SK-N-SH treated with all-trans-retinoic acid at 6 μM for 48 hours (cell line): ENCODE results near the gene CPT2.

Experiments
- ATAC-seq: fragments of 200-7000 bp; cut with Tn5 transposase; 3 replicates; pipeline ENCODE4 v1.9.1; 2020; ENCODE audit warnings: mild to moderate bottlenecking, moderate library complexity
- ARNTL ChIP-seq: fragments of 450-650 bp; formaldehyde crosslinking; IDR thresholded peaks from 2 replicates; pipeline ENCODE4 v1.5.0; 2020; ENCODE audit warnings: low read depth, mild to moderate bottlenecking, moderate library complexity, borderline replicate concordance
- BACH2 ChIP-seq: fragments of 250-450 bp; sonication (Bioruptor Pico); IDR thresholded peaks from 2 replicates; pipeline ENCODE4 v1.9.0; 2021; ENCODE audit warnings: mild to moderate bottlenecking, borderline replicate concordance
- CSDC2 ChIP-seq: fragments of 250-450 bp; sonication (Bioruptor Pico); IDR thresholded peaks from 2 replicates; pipeline ENCODE4 v1.5.0; 2020; ENCODE audit warnings: mild to moderate bottlenecking, moderate library complexity
- ESRRG ChIP-seq: fragments of 250-450 bp; sonication (Bioruptor Pico); IDR thresholded peaks from 2 replicates; pipeline ENCODE4 v1.6.1; 2021; ENCODE audit warnings: mild to moderate bottlenecking
- GLIS3 ChIP-seq: fragments of 250-450 bp; sonication (Bioruptor Pico); IDR thresholded peaks from 2 replicates; pipeline ENCODE4 v1.5.0; 2020; ENCODE audit warnings: mild to moderate bottlenecking, moderate library complexity
- ISL1 ChIP-seq: fragments of 250-450 bp; sonication (Bioruptor Pico); IDR thresholded peaks from 2 replicates; pipeline ENCODE4 v2.1.2; 2022; ENCODE audit warnings: mild to moderate bottlenecking, moderate library complexity
- OSR1 ChIP-seq: fragments of 250-450 bp; sonication (Bioruptor Pico); IDR thresholded peaks from 2 replicates; pipeline ENCODE4 v1.8.0; 2022; ENCODE audit warnings: moderate library complexity, mild to moderate bottlenecking, inconsistent platforms
- PPARA ChIP-seq: fragments of 250-450 bp; sonication (Bioruptor Pico); IDR thresholded peaks from 2 replicates; pipeline ENCODE4 v1.5.0; 2020; ENCODE audit warnings: mild to moderate bottlenecking, borderline replicate concordance
- RARB ChIP-seq: fragments of 250-450 bp; sonication (Bioruptor Pico); IDR thresholded peaks from 2 replicates; pipeline ENCODE4 v1.8.0; 2021; ENCODE audit warnings: mild to moderate bottlenecking, moderate library complexity
- SNAI2 ChIP-seq: fragments of 250-450 bp; sonication (Bioruptor Pico); IDR thresholded peaks from 2 replicates; pipeline ENCODE4 v1.5.0; 2020; ENCODE audit warnings: mild to moderate bottlenecking, moderate library complexity
- TCF4 ChIP-seq: fragments of 250-450 bp; sonication (Bioruptor Pico); IDR thresholded peaks from 2 replicates; pipeline ENCODE4 v1.8.0; 2021; ENCODE audit warnings: mild to moderate bottlenecking, moderate library complexity, borderline replicate concordance
- TOX ChIP-seq: fragments of 250-450 bp; sonication (Bioruptor Pico); IDR thresholded peaks from 2 replicates; pipeline ENCODE4 v1.8.0; 2021; ENCODE audit warnings: mild to moderate bottlenecking, moderate library complexity, borderline replicate concordance
- TSHZ2 ChIP-seq: fragments of 250-450 bp; sonication (Bioruptor Pico); IDR thresholded peaks from 2 replicates; pipeline ENCODE4 v1.5.0; 2020; ENCODE audit warnings: mild to moderate bottlenecking, moderate library complexity
- ZC3H10 ChIP-seq: fragments of 250-450 bp; sonication (Bioruptor Pico); IDR thresholded peaks from 2 replicates; pipeline ENCODE4 v1.5.1; 2021; ENCODE audit warnings: mild to moderate bottlenecking, moderate library complexity
- ZFP3 ChIP-seq: fragments of 250-450 bp; sonication (Bioruptor Pico); IDR thresholded peaks from 2 replicates; pipeline ENCODE4 v1.5.0; 2020; ENCODE audit warnings: mild to moderate bottlenecking, moderate library complexity
- ZFP30 ChIP-seq: fragments of 450-650 bp; formaldehyde crosslinking; IDR thresholded peaks from 2 replicates; pipeline ENCODE4 v1.5.0; 2022; ENCODE audit warnings: mild to moderate bottlenecking, moderate library complexity
- ZNF565 ChIP-seq: fragments of 450-650 bp; formaldehyde crosslinking; conservative IDR thresholded peaks from 2 replicates; pipeline ENCODE4 v1.5.0; 2020; ENCODE audit warnings: low read depth, mild to moderate bottlenecking, moderate library complexity
- ZNF70 ChIP-seq: fragments of 450-650 bp; formaldehyde crosslinking; IDR thresholded peaks from 2 replicates; pipeline ENCODE4 v1.5.0; 2020; ENCODE audit warnings: mild to moderate bottlenecking, moderate library complexity
- ZNF8 ChIP-seq: fragments of 450-650 bp; formaldehyde crosslinking; IDR thresholded peaks from 2 replicates; pipeline ENCODE4 v1.5.0; 2020; ENCODE audit warnings: mild to moderate bottlenecking, moderate library complexity
- TF ChIP-seq, protein P1 (sequence below): fragments of 250-450 bp; sonication (Bioruptor Pico); IDR thresholded peaks from 2 replicates; pipeline ENCODE4 v1.5.1; 2020; ENCODE audit warnings: low read depth, mild to moderate bottlenecking, moderate library complexity
- TF ChIP-seq, protein P2 (sequence below): fragments of 250-450 bp; sonication (Bioruptor Pico); IDR thresholded peaks from 2 replicates; pipeline ENCODE4 v1.8.0; 2021; ENCODE audit warnings: low read depth, mild to moderate bottlenecking, moderate library complexity, borderline replicate concordance
- TF ChIP-seq, protein P3 (sequence below): fragments of 250-450 bp; sonication (Bioruptor Pico); IDR thresholded peaks from 2 replicates; pipeline ENCODE4 v1.5.1; 2021; ENCODE audit warnings: mild to moderate bottlenecking, moderate library complexity

CPT2 gene

GRCh38 chr1:53148123-53148522 lies 48.5 kb upstream of the CPT2 start:
- TF ChIP-seq ISL1 (CRISPR knock-in tag) (no peak), TSHZ2 (CRISPR knock-in tag) (no peak), TCF4 (CRISPR knock-in tag) (no peak)
- ATAC-seq, result no peak

GRCh38 chr1:53153752-53154151 lies 42.9 kb upstream of the CPT2 start:
- no peak for ATAC-seq
- TF ChIP-seq OSR1 (CRISPR knock-in tag) (no peak), TOX (CRISPR knock-in tag) (no peak), SNAI2 (CRISPR knock-in tag) (no peak), ZFP3 (CRISPR knock-in tag) (no peak), ZNF565 (CRISPR knock-in tag) (no peak), PPARA (CRISPR knock-in tag) (no peak), ESRRG (CRISPR knock-in tag) (no peak), ZC3H10 (CRISPR knock-in tag) (no peak), ISL1 (CRISPR knock-in tag) (no peak), ARNTL (CRISPR knock-in tag) (no peak), TCF4 (CRISPR knock-in tag) (no peak), ZFP30 (CRISPR knock-in tag) (no peak), ZNF70 (CRISPR knock-in tag) (no peak)
- TF ChIP-seq, protein P1, sequence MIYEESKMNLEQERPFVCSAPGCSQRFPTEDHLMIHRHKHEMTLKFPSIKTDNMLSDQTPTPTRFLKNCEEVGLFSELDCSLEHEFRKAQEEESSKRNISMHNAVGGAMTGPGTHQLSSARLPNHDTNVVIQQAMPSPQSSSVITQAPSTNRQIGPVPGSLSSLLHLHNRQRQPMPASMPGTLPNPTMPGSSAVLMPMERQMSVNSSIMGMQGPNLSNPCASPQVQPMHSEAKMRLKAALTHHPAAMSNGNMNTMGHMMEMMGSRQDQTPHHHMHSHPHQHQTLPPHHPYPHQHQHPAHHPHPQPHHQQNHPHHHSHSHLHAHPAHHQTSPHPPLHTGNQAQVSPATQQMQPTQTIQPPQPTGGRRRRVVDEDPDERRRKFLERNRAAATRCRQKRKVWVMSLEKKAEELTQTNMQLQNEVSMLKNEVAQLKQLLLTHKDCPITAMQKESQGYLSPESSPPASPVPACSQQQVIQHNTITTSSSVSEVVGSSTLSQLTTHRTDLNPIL (CRISPR knock-in tag), result no peak
- TF ChIP-seq, protein P2, sequence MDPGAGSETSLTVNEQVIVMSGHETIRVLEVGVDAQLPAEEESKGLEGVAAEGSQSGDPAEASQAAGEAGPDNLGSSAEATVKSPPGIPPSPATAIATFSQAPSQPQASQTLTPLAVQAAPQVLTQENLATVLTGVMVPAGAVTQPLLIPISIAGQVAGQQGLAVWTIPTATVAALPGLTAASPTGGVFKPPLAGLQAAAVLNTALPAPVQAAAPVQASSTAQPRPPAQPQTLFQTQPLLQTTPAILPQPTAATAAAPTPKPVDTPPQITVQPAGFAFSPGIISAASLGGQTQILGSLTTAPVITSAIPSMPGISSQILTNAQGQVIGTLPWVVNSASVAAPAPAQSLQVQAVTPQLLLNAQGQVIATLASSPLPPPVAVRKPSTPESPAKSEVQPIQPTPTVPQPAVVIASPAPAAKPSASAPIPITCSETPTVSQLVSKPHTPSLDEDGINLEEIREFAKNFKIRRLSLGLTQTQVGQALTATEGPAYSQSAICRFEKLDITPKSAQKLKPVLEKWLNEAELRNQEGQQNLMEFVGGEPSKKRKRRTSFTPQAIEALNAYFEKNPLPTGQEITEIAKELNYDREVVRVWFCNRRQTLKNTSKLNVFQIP (CRISPR knock-in tag), result no peak
- TF ChIP-seq, protein P3, sequence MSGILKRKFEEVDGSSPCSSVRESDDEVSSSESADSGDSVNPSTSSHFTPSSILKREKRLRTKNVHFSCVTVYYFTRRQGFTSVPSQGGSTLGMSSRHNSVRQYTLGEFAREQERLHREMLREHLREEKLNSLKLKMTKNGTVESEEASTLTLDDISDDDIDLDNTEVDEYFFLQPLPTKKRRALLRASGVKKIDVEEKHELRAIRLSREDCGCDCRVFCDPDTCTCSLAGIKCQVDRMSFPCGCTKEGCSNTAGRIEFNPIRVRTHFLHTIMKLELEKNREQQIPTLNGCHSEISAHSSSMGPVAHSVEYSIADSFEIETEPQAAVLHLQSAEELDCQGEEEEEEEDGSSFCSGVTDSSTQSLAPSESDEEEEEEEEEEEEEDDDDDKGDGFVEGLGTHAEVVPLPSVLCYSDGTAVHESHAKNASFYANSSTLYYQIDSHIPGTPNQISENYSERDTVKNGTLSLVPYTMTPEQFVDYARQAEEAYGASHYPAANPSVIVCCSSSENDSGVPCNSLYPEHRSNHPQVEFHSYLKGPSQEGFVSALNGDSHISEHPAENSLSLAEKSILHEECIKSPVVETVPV, result no peak

DNA sequence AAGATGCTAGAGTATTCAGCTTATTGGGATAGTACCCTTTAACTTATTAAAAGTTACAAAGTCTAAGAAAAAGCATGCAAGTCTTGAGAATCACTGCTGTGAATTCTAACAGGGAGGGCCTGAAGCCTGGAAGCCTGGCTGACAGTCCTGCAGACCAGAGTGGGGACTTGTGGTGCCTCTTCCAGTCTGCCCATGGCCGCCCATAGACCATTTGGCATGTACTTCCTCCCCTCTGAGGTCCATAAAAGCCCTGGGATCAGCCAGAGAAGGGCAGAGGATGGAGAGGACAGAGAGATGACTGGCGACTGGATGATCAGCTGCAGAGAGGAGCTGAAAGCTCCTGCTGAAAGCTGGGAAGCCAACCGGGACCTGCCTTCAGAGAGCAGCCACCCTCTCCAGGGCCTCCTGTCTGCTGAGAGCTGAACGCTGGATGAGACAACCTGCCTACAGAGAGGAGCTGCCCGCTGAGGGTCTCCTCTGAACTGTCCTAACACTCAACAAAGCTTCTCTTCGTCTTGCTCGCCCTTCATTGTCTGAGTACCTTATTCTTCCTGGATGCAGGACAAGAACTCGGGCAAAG lies 41.7 kb upstream of the CPT2 start:
- no peak for ATAC-seq
- TF ChIP-seq TCF4 (CRISPR knock-in tag) (no peak), CSDC2 (CRISPR knock-in tag) (no peak), ZNF8 (no peak), ZNF565 (CRISPR knock-in tag) (no peak), ZNF70 (CRISPR knock-in tag) (no peak), ISL1 (CRISPR knock-in tag) (no peak), ESRRG (CRISPR knock-in tag) (no peak), ZFP30 (CRISPR knock-in tag) (no peak), BACH2 (CRISPR knock-in tag) (no peak), TSHZ2 (CRISPR knock-in tag) (no peak), TOX (CRISPR knock-in tag) (no peak), RARB (CRISPR knock-in tag) (no peak), GLIS3 (CRISPR knock-in tag) (no peak)
- TF ChIP-seq, protein P2 (CRISPR knock-in tag), result no peak
- TF ChIP-seq, protein P3, result no peak
- TF ChIP-seq, protein P1 (CRISPR knock-in tag), result no peak
